Dermis microvascular lymphatic vessel endothelial cell (primary cell): ENCODE results near the gene ITPRIPL2. TPM values are rescaled to one million over a fixed set of nuclear protein-coding genes. Genes with fewer than 3 reads are reported as not detected.

ENCODE experiments used
- total RNA-seq: library from RNA; depleted of rRNA; stranded (reverse); fragments of >200 nt; gene quantifications from 2 replicates; pipeline ENCODE4 v1.2.1, GENCODE V29; 2014

The ITPRIPL2 gene
- total RNA-seq, 1 donor from 2014 or later: 21.8 TPM

Other genes starting within 250 kb of the ITPRIPL2 start
- 39.9 and 49.8 TPM in 2 replicates for gene SMG1, start 187.6 kb upstream of the ITPRIPL2 start, total RNA-seq
- 2.2 and 3.7 TPM in 2 replicates for gene TMC7, start 130.0 kb upstream of the ITPRIPL2 start, total RNA-seq
- 16.8 and 28.8 TPM in 2 replicates for gene COQ7, start 46.4 kb upstream of the ITPRIPL2 start, total RNA-seq
- 1.3 and 3.7 TPM in 2 replicates for gene SYT17, start 54.3 kb downstream of the ITPRIPL2 start, total RNA-seq
- gene CLEC19A, start 171.8 kb downstream of the ITPRIPL2 start, total RNA-seq: not detected in 2 replicates